GM23338 (cell line): Measurements from ENCODE around the gene SLC66A1.

Experiments used
- CTCF ChIP-seq, 2 experiments: fragments of 200-600 bp in 1 of 2; sonication (generic) in 1 of 2; conservative IDR thresholded peaks; 2 replicates each; pipeline versions ENCODE4 v1.5.1 to v1.6.1; 2016 to 2017; ENCODE audit warnings: antibody characterized with exemption in 2 of 2, low read depth in 2 of 2, mild to moderate bottlenecking in 2 of 2, moderate library complexity in 1 of 2
- EZH2 ChIP-seq: fragments of 200-600 bp; sonication (generic); IDR thresholded peaks from one replicate; pipeline ENCODE4 v1.8.0; 2017; ENCODE audit warnings: antibody characterized with exemption, mild to moderate bottlenecking, low read depth; ENCODE audit not compliant: unreplicated experiment
- EZH2phosphoT487 ChIP-seq: fragments of 200-600 bp; sonication (generic); IDR thresholded peaks from one replicate; pipeline ENCODE4 v1.8.1; 2018; ENCODE audit warnings: antibody characterized with exemption; ENCODE audit not compliant: unreplicated experiment
- POLR2AphosphoS5 ChIP-seq: IDR thresholded peaks from 2 replicates; pipeline ENCODE4 v1.6.1; 2016; ENCODE audit warnings: antibody characterized with exemption, low read depth
- STAT1 ChIP-seq: IDR thresholded peaks from one replicate; pipeline ENCODE4 v1.6.1; 2016; ENCODE audit warnings: antibody characterized with exemption; ENCODE audit not compliant: unreplicated experiment
- ZNF331 ChIP-seq: fragments of 250-450 bp; sonication (Bioruptor Pico); IDR thresholded peaks from 2 replicates; pipeline ENCODE4 v1.5.0; 2020; ENCODE audit warnings: low read depth, mild to moderate bottlenecking, moderate library complexity
- TF ChIP-seq, protein P1 (sequence below): IDR thresholded peaks from one replicate; pipeline ENCODE4 v1.6.1; 2018; ENCODE audit warnings: antibody characterized with exemption; ENCODE audit not compliant: unreplicated experiment

DNA sequence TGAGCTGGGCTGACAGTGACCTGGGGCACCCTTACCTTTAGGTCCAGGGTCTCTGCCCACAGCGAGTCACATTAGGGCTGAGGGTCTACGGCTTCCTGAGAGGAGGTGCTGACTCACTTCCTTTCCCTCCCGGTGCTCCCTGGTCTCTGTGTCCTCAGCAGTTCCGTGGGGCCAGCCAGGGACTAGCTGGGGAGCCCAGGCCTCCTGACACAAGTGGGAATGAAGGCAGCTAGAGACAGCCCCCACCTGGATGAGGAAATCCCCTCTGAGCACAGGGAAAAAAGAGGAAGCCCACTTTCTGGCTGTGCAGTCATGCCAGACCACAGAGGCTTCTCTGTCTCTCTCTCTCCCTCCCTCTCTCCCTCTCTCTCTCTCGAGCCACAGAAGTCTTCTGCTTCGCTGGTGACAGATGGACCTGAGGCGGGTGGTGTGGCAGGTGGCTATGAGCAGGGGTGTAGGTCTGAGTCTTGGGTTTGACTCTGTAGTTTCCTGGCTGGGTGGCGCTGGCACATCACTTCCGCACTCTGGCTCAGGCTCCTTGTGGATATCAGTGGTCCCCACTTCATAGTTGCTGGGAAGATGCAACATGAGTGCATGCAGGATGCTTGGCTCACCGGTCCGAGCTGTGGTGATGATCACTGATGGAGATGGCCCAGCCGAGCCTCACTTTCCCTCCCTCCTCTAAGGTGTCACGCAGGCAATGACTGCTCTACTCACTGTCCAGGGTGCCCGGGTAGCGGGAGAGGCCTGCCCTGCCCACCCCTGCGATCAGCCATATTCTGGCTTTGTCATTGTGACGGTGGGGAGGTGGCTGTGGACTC lies 3.5 kb downstream of the SLC66A1 start:
- no peak for TF ChIP-seq ZNF331
- no peak for TF ChIP-seq POLR2AphosphoS5
- TF ChIP-seq CTCF (conservative IDR thresholded peaks at IDR 0.05; ENCODE audit: low read depth in 2 of 2) = no peak
- TF ChIP-seq EZH2 = no peak
- TF ChIP-seq, protein P1, sequence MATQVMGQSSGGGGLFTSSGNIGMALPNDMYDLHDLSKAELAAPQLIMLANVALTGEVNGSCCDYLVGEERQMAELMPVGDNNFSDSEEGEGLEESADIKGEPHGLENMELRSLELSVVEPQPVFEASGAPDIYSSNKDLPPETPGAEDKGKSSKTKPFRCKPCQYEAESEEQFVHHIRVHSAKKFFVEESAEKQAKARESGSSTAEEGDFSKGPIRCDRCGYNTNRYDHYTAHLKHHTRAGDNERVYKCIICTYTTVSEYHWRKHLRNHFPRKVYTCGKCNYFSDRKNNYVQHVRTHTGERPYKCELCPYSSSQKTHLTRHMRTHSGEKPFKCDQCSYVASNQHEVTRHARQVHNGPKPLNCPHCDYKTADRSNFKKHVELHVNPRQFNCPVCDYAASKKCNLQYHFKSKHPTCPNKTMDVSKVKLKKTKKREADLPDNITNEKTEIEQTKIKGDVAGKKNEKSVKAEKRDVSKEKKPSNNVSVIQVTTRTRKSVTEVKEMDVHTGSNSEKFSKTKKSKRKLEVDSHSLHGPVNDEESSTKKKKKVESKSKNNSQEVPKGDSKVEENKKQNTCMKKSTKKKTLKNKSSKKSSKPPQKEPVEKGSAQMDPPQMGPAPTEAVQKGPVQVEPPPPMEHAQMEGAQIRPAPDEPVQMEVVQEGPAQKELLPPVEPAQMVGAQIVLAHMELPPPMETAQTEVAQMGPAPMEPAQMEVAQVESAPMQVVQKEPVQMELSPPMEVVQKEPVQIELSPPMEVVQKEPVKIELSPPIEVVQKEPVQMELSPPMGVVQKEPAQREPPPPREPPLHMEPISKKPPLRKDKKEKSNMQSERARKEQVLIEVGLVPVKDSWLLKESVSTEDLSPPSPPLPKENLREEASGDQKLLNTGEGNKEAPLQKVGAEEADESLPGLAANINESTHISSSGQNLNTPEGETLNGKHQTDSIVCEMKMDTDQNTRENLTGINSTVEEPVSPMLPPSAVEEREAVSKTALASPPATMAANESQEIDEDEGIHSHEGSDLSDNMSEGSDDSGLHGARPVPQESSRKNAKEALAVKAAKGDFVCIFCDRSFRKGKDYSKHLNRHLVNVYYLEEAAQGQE = no peak
- TF ChIP-seq STAT1 = no peak
- TF ChIP-seq EZH2phosphoT487 = no peak
